Endodermal cell (in vitro differentiated cells): ENCODE data around the gene TRMT112. TPM values are rescaled to one million over a fixed set of nuclear protein-coding genes. Genes with fewer than 3 reads are reported as not detected.

Experiments used
- DNase-seq: peaks from one replicate; pipeline ENCODE4 v3.0.0-alpha.2; 2017
- H3K27ac ChIP-seq: 2 replicates; pipeline ENCODE4 v1.5.1; 2013; ENCODE audit warnings: mild to moderate bottlenecking, low read depth, low read length, moderate library complexity
- H3K27me3 ChIP-seq: 2 replicates; pipeline ENCODE4 v1.6.1; 2013; ENCODE audit warnings: mild to moderate bottlenecking, low read length, moderate library complexity; ENCODE audit not compliant: insufficient read depth, control insufficient read depth, poor library complexity, severe bottlenecking
- H3K36me3 ChIP-seq: 2 replicates; pipeline ENCODE4 v1.7.0; 2013; ENCODE audit warnings: mild to moderate bottlenecking, low read length, moderate library complexity; ENCODE audit not compliant: control insufficient read depth, insufficient read depth
- H3K4me1 ChIP-seq: one replicate; pipeline ENCODE4 v1.7.0; 2013; ENCODE audit warnings: low read length; ENCODE audit not compliant: control insufficient read depth, insufficient read depth
- H3K4me3 ChIP-seq: 2 replicates; pipeline ENCODE4 v1.5.1; 2013; ENCODE audit warnings: mild to moderate bottlenecking, low read length, moderate library complexity
- H3K9ac ChIP-seq: 2 replicates; pipeline ENCODE4 v1.6.1; 2013; ENCODE audit warnings: mild to moderate bottlenecking, low read length, moderate library complexity; ENCODE audit not compliant: poor library complexity, severe bottlenecking; ENCODE audit errors: extremely low read depth
- H3K9me3 ChIP-seq: 2 replicates; pipeline ENCODE4 v1.6.1; 2013; ENCODE audit warnings: mild to moderate bottlenecking, low read length, moderate library complexity; ENCODE audit not compliant: control insufficient read depth
- H3K27ac Mint-ChIP-seq: 2 replicates; pipeline ENCODE4 v1.8.0; 2020; ENCODE audit warnings: mixed read lengths
- H3K27me3 Mint-ChIP-seq: 2 replicates; pipeline ENCODE4 v1.8.0; 2021; ENCODE audit warnings: mild to moderate bottlenecking, mixed read lengths; ENCODE audit not compliant: insufficient read depth
- H3K36me3 Mint-ChIP-seq: 2 replicates; pipeline ENCODE4 v1.8.0; 2020; ENCODE audit warnings: low read depth, mixed read lengths
- H3K4me1 Mint-ChIP-seq: 2 replicates; pipeline ENCODE4 v1.8.0; 2020; ENCODE audit warnings: mixed read lengths
- H3K4me3 Mint-ChIP-seq: 2 replicates; pipeline ENCODE4 v1.8.0; 2020; ENCODE audit warnings: mild to moderate bottlenecking, moderate library complexity, mixed read lengths
- H3K9me3 Mint-ChIP-seq: 2 replicates; pipeline ENCODE4 v1.8.0; 2020; ENCODE audit warnings: mild to moderate bottlenecking, mixed read lengths
- CTCF ChIP-seq: fragments of 200-600 bp; sonication (generic); conservative IDR thresholded peaks from 2 replicates; pipeline ENCODE4 v1.5.0; 2021; ENCODE audit warnings: antibody characterized with exemption, mild to moderate bottlenecking
- WGBS, 2 experiments: methylation state at CpG; one replicate each; pipeline versions ENCODE4 v1.1.5 to v1.1.7; 2013; ENCODE audit warnings: missing lambda C conversion rate in 2 of 2, mixed read lengths in 1 of 2; ENCODE audit not compliant: insufficient coverage in 1 of 2, insufficient read length in 1 of 2; 5-methylcytosine and 5-hydroxymethylcytosine counted together
- total RNA-seq, 2 donors: library from RNA; stranded (reverse); fragmentation: NEBNext Ultra II Directional in 1 of 2; extraction: Animal tissue kit (Norgen Biotek cat#: 25700) in 1 of 2; gene quantifications; 2 replicates in 1 of 2; 3 replicates in 1 of 2; pipeline ENCODE4 v1.2.1, GENCODE V29; 2021

Gene TRMT112
- total RNA-seq, 2 donors from 2014 or later, result 265 to 352 TPM

DNA sequence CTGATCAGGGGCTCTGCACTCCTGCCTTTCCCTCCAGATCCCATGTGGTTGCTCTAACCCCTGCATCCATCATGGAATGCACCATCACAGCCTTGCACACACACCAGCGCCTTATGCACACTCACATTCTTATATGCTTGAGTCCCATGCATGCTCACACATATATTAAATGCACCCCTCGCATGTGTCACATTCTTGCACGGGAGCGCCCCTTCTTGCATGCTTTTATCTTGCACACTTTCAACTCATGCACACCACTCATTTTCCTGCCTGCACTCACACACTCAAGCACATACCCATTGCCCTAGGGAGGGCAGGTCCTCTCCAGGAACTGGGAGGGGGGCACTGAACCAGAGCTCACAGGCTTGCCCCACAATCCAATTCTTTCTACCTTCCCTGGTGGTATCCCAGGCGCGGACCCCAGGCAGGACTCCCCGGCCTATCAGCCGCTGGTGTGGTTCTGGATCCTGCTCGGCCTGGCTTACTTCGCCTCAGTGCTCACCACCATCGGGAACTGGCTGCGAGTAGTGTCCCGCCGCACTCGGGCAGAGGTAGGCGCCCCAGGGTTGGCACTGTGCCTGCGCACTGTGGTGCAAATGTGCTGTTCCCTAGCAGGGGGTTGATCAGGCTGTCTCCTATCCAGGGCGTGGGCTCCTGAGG, 19.5 kb downstream of the TRMT112 start:
- 74 to 77% methylated on average over 16 to 18 of the region's 18 CpGs for WGBS, 2 experiments
- Mint-ChIP-seq H3K4me1 (no peaks in the 10 kb centered on the region), H3K36me3 (no peaks in the 10 kb centered on the region), H3K9me3 (no peaks in the 10 kb centered on the region), H3K27me3 (peaks cover 94% of the 10 kb centered on the region), H3K27ac (no peak overlapping the region), H3K4me3 (no peak overlapping the region)
- H3K27ac ChIP-seq, result no peak overlapping the region
- no peaks in the 10 kb centered on the region for H3K36me3 ChIP-seq
- no peaks in the 10 kb centered on the region for H3K4me1 ChIP-seq
- H3K27me3 ChIP-seq, result peaks cover 92% of the 10 kb centered on the region
- no peak for TF ChIP-seq CTCF
- no peaks in the 10 kb centered on the region for H3K9me3 ChIP-seq
- H3K4me3 ChIP-seq, result no peak overlapping the region
- no peak for DNase-seq
- H3K9ac ChIP-seq, result no peak overlapping the region

DNA sequence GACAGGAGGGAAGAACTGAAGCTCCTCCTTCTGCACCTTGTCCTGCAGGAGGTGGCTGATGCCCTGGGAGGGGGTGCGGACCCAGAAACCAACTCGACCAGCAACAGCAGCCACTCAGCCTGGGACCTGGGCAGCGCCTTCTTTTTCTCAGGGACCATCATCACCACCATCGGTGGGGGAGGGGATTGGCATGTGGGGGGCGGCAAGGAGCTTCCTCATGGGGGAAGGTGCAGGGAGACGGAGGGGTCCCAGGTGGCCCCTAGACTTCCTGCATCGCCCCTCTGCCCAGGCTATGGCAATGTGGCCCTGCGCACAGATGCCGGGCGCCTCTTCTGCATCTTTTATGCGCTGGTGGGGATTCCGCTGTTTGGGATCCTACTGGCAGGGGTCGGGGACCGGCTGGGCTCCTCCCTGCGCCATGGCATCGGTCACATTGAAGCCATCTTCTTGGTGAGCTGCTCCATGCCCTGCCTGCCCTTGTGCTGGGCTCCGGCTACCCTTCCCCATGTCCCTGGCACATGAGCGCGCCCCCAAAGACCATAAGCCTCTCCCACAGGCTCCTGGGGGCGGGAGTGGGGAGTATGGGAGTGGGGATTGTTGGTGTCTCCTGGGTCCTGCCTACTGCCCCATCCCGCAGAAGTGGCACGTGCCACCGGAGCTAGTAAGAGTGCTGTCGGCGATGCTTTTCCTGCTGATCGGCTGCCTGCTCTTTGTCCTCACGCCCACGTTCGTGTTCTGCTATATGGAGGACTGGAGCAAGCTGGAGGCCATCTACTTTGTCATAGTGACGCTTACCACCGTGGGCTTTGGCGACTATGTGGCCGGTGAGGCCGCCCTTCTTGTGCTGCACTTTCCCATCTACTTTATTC, 20.3 kb downstream of the TRMT112 start:
- Histone ChIP-seq H3K36me3 (no peaks in the 10 kb centered on the region), H3K9ac (no peak overlapping the region), H3K27me3 (peaks cover 100% of the 10 kb centered on the region), H3K27ac (no peak overlapping the region), H3K4me3 (no peak overlapping the region), H3K9me3 (no peaks in the 10 kb centered on the region), H3K4me1 (no peaks in the 10 kb centered on the region)
- no peaks in the 10 kb centered on the region for H3K4me1 Mint-ChIP-seq
- H3K4me3 Mint-ChIP-seq, result no peak overlapping the region
- H3K27me3 Mint-ChIP-seq, result peaks cover 98% of the 10 kb centered on the region
- no peak for DNase-seq
- no peaks in the 10 kb centered on the region for H3K36me3 Mint-ChIP-seq
- TF ChIP-seq CTCF, result no peak
- H3K27ac Mint-ChIP-seq, result no peak overlapping the region
- 44 to 55% methylated on average over 25 to 34 of the region's 34 CpGs for WGBS, 2 experiments
- H3K9me3 Mint-ChIP-seq, result no peaks in the 10 kb centered on the region

DNA sequence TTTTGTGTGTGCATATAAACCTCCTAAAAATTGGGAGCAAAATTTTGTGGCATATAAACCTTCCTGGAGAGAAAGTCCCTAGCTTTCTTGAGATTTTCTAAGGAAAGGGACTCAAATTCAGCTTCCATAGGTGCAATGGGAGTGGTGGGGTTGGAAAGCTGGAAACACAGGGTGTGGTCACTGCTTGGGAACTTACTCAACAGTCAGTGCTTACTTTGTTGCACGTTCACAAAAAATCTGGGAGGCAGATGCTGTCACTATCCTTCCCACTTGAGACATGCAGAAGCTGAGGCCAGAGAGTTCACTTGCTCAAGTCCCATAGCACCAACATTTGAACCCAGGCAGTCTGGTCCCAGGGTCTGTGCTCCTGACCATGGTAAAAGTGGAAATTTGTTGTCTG, 21.1 kb downstream of the TRMT112 start:
- Mint-ChIP-seq H3K27me3 (peaks cover 92% of the 10 kb centered on the region), H3K36me3 (no peaks in the 10 kb centered on the region), H3K4me1 (no peaks in the 10 kb centered on the region), H3K4me3 (no peak overlapping the region), H3K27ac (no peak overlapping the region), H3K9me3 (no peaks in the 10 kb centered on the region)
- Histone ChIP-seq H3K4me3 (no peak overlapping the region), H3K9ac (no peak overlapping the region), H3K36me3 (no peaks in the 10 kb centered on the region), H3K9me3 (no peaks in the 10 kb centered on the region), H3K27me3 (peaks cover 100% of the 10 kb centered on the region), H3K27ac (no peak overlapping the region), H3K4me1 (no peaks in the 10 kb centered on the region)
- no peak for TF ChIP-seq CTCF
- DNase-seq, result no peak
- WGBS, 2 experiments, result 50 to 67% methylated on average over 1 of the region's 1 CpG
